ENCODE measurements around the gene RYR1. TPM values are rescaled to one million over a fixed set of nuclear protein-coding genes. Genes with fewer than 3 reads are reported as not detected.
"Not testable (repeated sequence)": the region's sequence is repeated elsewhere in the genome, so short reads cannot be mapped to it uniquely, and the experiment has no call there.

RYR1 gene
- total RNA-seq, 1 experiment from 2014 or later: 0.27 TPM

GRCh38 chr19:38478273-38478971 lies 44.9 kb downstream of the RYR1 start:
- in situ Hi-C loops (cut with HindIII; ENCODE audit: low sequenced_read_pairs): no loop called here
- DNase-seq (ENCODE audit: low spot score): peak; percentile 21

GRCh38 chr19:38482496-38482895 lies 49.0 kb downstream of the RYR1 start:
- DNase-seq (ENCODE audit: low spot score): no peak
- in situ Hi-C loops (cut with HindIII; ENCODE audit: low sequenced_read_pairs): no loop called here

GRCh38 chr19:38483016-38483630 lies 49.6 kb downstream of the RYR1 start:
- in situ Hi-C loops (cut with HindIII; ENCODE audit: low sequenced_read_pairs): no loop called here
- DNase-seq (ENCODE audit: low spot score): no peak

GRCh38 chr19:38484747-38485146 lies 51.3 kb downstream of the RYR1 start:
- in situ Hi-C loops (cut with HindIII; ENCODE audit: low sequenced_read_pairs): no loop called here
- no peak for DNase-seq (ENCODE audit: low spot score)

DNA sequence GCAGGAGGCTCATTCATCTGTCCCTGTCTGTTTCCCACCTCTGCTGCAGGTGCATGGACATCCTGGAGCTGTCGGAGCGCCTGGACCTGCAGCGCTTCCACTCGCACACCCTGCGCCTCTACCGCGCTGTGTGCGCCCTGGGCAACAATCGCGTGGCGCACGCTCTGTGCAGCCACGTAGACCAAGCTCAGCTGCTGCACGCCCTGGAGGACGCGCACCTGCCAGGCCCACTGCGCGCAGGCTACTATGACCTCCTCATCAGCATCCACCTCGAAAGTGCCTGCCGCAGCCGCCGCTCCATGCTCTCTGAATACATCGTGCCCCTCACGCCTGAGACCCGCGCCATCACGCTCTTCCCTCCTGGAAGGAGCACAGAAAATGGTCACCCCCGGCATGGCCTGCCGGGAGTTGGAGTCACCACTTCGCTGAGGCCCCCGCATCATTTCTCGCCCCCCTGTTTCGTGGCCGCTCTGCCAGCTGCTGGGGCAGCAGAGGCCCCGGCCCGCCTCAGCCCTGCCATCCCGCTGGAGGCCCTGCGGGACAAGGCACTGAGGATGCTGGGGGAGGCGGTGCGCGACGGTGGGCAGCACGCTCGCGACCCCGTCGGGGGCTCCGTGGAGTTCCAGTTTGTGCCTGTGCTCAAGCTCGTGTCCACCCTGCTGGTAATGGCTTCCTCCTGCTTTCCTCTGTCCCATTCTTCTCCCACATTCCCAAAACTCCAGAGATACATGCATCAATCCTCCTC lies 52.2 kb downstream of the RYR1 start:
- in situ Hi-C loops (cut with HindIII; ENCODE audit: low sequenced_read_pairs): no loop called here
- DNase-seq (ENCODE audit: low spot score): no peak

DNA sequence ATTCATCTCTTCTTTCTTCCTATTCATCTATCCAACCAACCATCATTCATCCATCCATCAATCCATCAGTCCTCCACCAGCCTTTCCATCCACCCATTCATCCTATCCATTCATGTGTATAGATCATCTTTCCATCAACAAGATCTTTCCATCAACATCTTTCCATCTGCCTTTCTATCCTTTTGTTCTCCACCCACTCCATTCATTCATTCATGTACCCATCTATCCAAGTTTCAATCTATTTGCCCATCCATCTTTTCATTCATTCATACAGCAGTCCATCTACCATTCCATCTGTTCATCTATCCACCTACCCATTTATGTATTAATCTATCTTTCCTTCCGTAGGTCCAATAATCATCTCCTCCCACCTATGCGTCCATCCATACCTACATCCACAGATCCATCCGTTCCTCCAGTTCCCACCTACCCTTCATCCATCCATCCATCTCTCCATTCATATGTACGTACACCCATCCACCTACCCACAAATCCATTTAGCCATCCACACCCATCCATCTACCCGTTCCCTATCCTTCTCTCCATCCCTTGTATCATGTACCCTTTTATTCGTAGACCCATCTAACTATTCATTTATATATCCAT lies 53.3 kb downstream of the RYR1 start:
- DNase-seq (ENCODE audit: low spot score): no peak
- in situ Hi-C loops (cut with HindIII; ENCODE audit: low sequenced_read_pairs): no loop called here

- in situ Hi-C loops (cut with HindIII; ENCODE audit: low sequenced_read_pairs): no loop called here
- DNase-seq (ENCODE audit: low spot score): no peak
These were observed 54.6 kb downstream of the RYR1 start for GRCh38 chr19:38488096-38488495.

GRCh38 chr19:38488776-38489481 lies 55.4 kb downstream of the RYR1 start:
- in situ Hi-C loops (cut with HindIII; ENCODE audit: low sequenced_read_pairs): no loop called here
- DNase-seq (ENCODE audit: low spot score): no peak

DNA sequence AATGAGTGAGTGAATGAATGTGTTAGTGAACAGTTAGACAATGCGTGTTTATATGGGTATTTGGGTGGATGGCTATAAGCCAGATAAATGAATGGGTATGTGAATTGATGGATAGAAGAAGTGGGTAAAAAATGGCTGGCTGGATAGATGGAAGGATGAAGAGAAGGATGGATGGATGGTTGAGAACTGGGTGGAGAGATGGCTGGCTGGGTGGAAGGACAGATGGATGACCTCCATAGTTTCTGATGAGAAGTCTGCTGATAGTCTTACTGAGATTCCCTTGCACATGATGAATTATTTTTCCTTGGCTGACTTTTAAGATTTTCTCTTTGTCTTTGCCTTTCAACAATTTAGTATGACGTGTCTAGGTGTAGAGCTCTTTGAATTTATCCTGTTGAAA lies 57.4 kb downstream of the RYR1 start:
- DNase-seq (ENCODE audit: low spot score): no peak
- in situ Hi-C loops (cut with HindIII; ENCODE audit: low sequenced_read_pairs): no loop called here

DNA sequence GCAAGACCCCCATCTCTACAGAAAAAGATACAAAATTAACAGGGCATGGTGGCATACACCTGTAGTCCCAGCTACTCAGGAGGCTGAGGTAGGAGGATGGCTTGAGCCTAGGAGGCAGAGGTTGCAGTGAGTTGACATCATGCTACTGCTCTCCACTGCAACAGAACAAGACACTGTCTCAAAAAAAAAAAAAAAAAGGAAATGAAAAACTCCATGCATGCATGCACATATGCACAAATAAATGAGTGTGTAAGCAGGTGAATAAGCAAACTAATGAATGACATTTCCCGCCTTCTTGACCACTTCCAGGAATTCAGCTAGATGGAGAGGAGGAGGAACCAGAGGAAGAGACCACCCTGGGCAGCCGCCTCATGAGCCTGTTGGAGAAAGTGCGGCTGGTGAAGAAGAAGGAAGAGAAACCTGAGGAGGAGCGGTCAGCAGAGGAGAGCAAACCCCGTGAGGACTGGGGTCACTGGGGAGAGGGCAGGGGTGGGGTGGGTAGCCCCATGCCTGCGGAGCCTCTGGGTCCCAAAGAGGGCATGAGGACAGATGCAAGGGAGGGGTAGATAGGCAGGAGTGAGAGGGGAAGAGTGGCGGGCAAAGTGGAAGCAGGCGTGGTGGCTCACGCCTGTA lies 58.8 kb downstream of the RYR1 start:
- in situ Hi-C loops (cut with HindIII; ENCODE audit: low sequenced_read_pairs): no loop called here
- no peak for DNase-seq (ENCODE audit: low spot score)

- no peak for DNase-seq (ENCODE audit: low spot score)
- in situ Hi-C loops (cut with HindIII; ENCODE audit: low sequenced_read_pairs): no loop called here
These were observed 60.9 kb downstream of the RYR1 start for GRCh38 chr19:38494379-38494778.

GRCh38 chr19:38495375-38495774 lies 61.9 kb downstream of the RYR1 start:
- in situ Hi-C loops (cut with HindIII; ENCODE audit: low sequenced_read_pairs); DNase-seq (ENCODE audit: low spot score): not testable (repeated sequence)

DNA sequence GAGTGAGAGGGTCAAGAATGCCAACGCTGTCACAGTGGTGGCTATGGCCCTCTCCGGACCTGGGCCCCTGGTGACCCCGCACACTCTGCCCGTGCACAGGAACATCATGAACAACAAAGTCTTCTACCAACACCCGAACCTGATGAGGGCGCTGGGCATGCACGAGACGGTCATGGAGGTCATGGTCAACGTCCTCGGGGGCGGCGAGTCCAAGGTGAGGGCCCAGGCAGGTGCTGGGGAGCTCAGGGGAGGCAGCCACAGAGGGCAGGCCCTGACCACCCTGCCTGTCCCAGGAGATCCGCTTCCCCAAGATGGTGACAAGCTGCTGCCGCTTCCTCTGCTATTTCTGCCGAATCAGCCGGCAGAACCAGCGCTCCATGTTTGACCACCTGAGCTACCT lies 62.6 kb downstream of the RYR1 start:
- no peak for DNase-seq (ENCODE audit: low spot score)
- in situ Hi-C loops (cut with HindIII; ENCODE audit: low sequenced_read_pairs): no loop called here

GRCh38 chr19:38496603-38497487 lies 63.4 kb downstream of the RYR1 start:
- in situ Hi-C loops (cut with HindIII; ENCODE audit: low sequenced_read_pairs): no loop called here
- DNase-seq (ENCODE audit: low spot score): no peak

GRCh38 chr19:38497907-38498306 lies 64.4 kb downstream of the RYR1 start:
- in situ Hi-C loops (cut with HindIII; ENCODE audit: low sequenced_read_pairs): no loop called here
- no peak for DNase-seq (ENCODE audit: low spot score)

- in situ Hi-C loops (cut with HindIII; ENCODE audit: low sequenced_read_pairs): no loop called here
- DNase-seq (ENCODE audit: low spot score): no peak
These were observed 66.0 kb downstream of the RYR1 start for GRCh38 chr19:38499532-38499931.

GRCh38 chr19:38500450-38500849 lies 67.0 kb downstream of the RYR1 start:
- in situ Hi-C loops (cut with HindIII; ENCODE audit: low sequenced_read_pairs): no loop called here
- DNase-seq (ENCODE audit: low spot score): no peak

DNA sequence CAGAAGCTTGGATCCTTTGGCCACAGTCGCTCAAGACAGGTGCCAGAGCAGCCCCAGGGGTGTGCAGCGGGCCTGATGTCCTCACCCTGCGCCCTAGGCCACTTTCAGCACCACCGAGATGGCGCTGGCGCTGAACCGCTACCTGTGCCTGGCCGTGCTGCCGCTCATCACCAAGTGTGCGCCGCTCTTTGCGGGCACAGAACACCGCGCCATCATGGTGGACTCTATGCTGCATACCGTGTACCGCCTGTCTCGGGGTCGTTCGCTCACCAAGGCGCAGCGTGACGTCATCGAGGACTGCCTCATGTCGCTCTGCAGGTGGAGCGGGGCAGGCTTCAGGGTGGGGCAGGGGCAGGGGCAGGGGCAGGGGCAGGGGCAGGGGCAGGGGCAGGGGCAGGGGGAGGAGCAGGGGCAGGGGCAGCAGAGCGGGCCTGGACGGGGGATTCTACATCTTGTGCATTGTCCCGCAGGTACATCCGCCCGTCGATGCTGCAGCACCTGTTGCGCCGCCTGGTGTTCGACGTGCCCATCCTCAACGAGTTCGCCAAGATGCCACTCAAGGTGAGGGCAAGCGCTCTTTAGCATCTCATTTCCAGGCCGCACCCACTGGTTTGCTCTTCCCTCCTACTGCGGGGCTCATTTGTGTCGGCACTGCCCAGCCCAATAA lies 69.1 kb downstream of the RYR1 start:
- in situ Hi-C loops (cut with HindIII; ENCODE audit: low sequenced_read_pairs): no loop called here
- no peak for DNase-seq (ENCODE audit: low spot score)

Measured in G401 (cell line).